ENCODE measurements around the gene NLRC5. TPM values are rescaled to one million over a fixed set of nuclear protein-coding genes. Genes with fewer than 3 reads are reported as not detected.
A peak's percentile ranks its signal among the peaks of the same experiment; 100 is the strongest.

Gene NLRC5
- total and polyA plus RNA-seq, 10 donors: 52.0 to 401 (median 219) TPM

GRCh38 chr16:56941856-56942331 lies 47.5 kb upstream of the NLRC5 start:
- Histone ChIP-seq H3K4me3 (no peak overlapping the region), H3K9me3 (no peaks in the 10 kb centered on the region), H3K27me3 (replicated peaks in 1 of 7) (no peaks in the 10 kb centered on the region), H3K4me1 (peaks cover 11 to 90% (median 63%) of the 10 kb centered on the region in 6 donors), H3K36me3 (peaks cover 10 to 100% (median 95%) of the 10 kb centered on the region in 6 donors), H3K27ac (peak overlapping the region in 4 of 8 donors; percentile 2 to 61 (median 20))
- TF ChIP-seq POLR2A (IDR thresholded peaks at IDR 0.05) (no peak), POLR2AphosphoS5 (IDR thresholded peaks at IDR 0.05) (peak in 1 of 3 donors; percentile 75), CTCF (IDR thresholded peaks at IDR 0.05 in 8 of 11, conservative IDR thresholded peaks at IDR 0.05 in 3 of 11) (no peak)
- WGBS, 5 donors: 66 to 80% (median 74%) methylated on average over 9 of the region's 9 CpGs
- DNase-seq: peak; percentile 25
- intact Hi-C loops (cut with DNase I; ENCODE audit: low total_unique reads): no loop called here

- peaks cover 8 to 76% (median 44%) of the 10 kb centered on the region in 6 donors for H3K4me1 ChIP-seq
- TF ChIP-seq POLR2A (IDR thresholded peaks at IDR 0.05) (no peak), POLR2AphosphoS5 (IDR thresholded peaks at IDR 0.05) (peak in 1 of 3 donors; percentile 31)
- H3K9me3 ChIP-seq: no peaks in the 10 kb centered on the region
- peaks cover 10 to 97% (median 77%) of the 10 kb centered on the region in 6 donors for H3K36me3 ChIP-seq
- no peaks in the 10 kb centered on the region for H3K27me3 ChIP-seq (replicated peaks in 1 of 7)
- intact Hi-C loops (cut with DNase I; ENCODE audit: low total_unique reads): no loop called here
- DNase-seq: peak; percentile 34
- H3K27ac ChIP-seq: peak overlapping the region in 5 of 8 donors; percentile 0 to 61 (median 16)
- 73 to 90% (median 83%) methylated on average over 6 of the region's 6 CpGs for WGBS, 5 donors
- no peak overlapping the region for H3K4me3 ChIP-seq
Measured at GRCh38 chr16:56943761-56944375, 45.5 kb upstream of the NLRC5 start.

GRCh38 chr16:56944954-56945839 lies 44.2 kb upstream of the NLRC5 start:
- intact Hi-C loops (cut with DNase I; ENCODE audit: low total_unique reads): no loop called here
- peak overlapping the region in 6 of 8 donors; percentile 6 to 65 (median 23) for H3K27ac ChIP-seq
- no peaks in the 10 kb centered on the region for H3K27me3 ChIP-seq (replicated peaks in 1 of 7)
- 54 to 70% (median 55%) methylated on average over 2 of the region's 2 CpGs for WGBS, 5 donors
- H3K9me3 ChIP-seq: no peaks in the 10 kb centered on the region
- H3K4me3 ChIP-seq: no peak overlapping the region
- H3K4me1 ChIP-seq: peaks cover 0 to 65% (median 34%) of the 10 kb centered on the region in 6 donors
- TF ChIP-seq POLR2A (IDR thresholded peaks at IDR 0.05): no peak
- no peak for TF ChIP-seq CTCF (IDR thresholded peaks at IDR 0.05 in 8 of 11, conservative IDR thresholded peaks at IDR 0.05 in 3 of 11)
- peak in 2 of 3 donors; percentile 18 to 75 for TF ChIP-seq POLR2AphosphoS5 (IDR thresholded peaks at IDR 0.05)
- no peak for DNase-seq
- peaks cover 10 to 91% (median 64%) of the 10 kb centered on the region in 6 donors for H3K36me3 ChIP-seq

- Histone ChIP-seq H3K36me3 (peaks cover 10 to 83% (median 56%) of the 10 kb centered on the region in 6 donors), H3K27ac (peak overlapping the region in 4 of 8 donors; percentile 2 to 33 (median 18)), H3K9me3 (no peaks in the 10 kb centered on the region), H3K4me3 (no peak overlapping the region), H3K4me1 (peaks cover 0 to 65% (median 34%) of the 10 kb centered on the region in 6 donors), H3K27me3 (replicated peaks in 1 of 7) (no peaks in the 10 kb centered on the region)
- 80 to 87% (median 84%) methylated on average over 12 of the region's 12 CpGs for WGBS, 5 donors
- DNase-seq: no peak
- intact Hi-C loops (cut with DNase I; ENCODE audit: low total_unique reads): no loop called here
- TF ChIP-seq POLR2AphosphoS5 (IDR thresholded peaks at IDR 0.05) (peak in 2 of 3 donors; percentile 25 to 43), POLR2A (IDR thresholded peaks at IDR 0.05) (no peak)
Measured at GRCh38 chr16:56945847-56946527, 43.4 kb upstream of the NLRC5 start.

Data from spleen (tissue), 11 donors.